Fibroblast of skin of right quadriceps (primary cell): ENCODE results near the gene THSD7A.

ENCODE experiments used
- DNase-seq: peaks from one replicate; pipeline ENCODE4 v3.0.0-alpha.2; 2013

The THSD7A gene, protein sequence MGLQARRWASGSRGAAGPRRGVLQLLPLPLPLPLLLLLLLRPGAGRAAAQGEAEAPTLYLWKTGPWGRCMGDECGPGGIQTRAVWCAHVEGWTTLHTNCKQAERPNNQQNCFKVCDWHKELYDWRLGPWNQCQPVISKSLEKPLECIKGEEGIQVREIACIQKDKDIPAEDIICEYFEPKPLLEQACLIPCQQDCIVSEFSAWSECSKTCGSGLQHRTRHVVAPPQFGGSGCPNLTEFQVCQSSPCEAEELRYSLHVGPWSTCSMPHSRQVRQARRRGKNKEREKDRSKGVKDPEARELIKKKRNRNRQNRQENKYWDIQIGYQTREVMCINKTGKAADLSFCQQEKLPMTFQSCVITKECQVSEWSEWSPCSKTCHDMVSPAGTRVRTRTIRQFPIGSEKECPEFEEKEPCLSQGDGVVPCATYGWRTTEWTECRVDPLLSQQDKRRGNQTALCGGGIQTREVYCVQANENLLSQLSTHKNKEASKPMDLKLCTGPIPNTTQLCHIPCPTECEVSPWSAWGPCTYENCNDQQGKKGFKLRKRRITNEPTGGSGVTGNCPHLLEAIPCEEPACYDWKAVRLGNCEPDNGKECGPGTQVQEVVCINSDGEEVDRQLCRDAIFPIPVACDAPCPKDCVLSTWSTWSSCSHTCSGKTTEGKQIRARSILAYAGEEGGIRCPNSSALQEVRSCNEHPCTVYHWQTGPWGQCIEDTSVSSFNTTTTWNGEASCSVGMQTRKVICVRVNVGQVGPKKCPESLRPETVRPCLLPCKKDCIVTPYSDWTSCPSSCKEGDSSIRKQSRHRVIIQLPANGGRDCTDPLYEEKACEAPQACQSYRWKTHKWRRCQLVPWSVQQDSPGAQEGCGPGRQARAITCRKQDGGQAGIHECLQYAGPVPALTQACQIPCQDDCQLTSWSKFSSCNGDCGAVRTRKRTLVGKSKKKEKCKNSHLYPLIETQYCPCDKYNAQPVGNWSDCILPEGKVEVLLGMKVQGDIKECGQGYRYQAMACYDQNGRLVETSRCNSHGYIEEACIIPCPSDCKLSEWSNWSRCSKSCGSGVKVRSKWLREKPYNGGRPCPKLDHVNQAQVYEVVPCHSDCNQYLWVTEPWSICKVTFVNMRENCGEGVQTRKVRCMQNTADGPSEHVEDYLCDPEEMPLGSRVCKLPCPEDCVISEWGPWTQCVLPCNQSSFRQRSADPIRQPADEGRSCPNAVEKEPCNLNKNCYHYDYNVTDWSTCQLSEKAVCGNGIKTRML (N-terminal part only)

DNA sequence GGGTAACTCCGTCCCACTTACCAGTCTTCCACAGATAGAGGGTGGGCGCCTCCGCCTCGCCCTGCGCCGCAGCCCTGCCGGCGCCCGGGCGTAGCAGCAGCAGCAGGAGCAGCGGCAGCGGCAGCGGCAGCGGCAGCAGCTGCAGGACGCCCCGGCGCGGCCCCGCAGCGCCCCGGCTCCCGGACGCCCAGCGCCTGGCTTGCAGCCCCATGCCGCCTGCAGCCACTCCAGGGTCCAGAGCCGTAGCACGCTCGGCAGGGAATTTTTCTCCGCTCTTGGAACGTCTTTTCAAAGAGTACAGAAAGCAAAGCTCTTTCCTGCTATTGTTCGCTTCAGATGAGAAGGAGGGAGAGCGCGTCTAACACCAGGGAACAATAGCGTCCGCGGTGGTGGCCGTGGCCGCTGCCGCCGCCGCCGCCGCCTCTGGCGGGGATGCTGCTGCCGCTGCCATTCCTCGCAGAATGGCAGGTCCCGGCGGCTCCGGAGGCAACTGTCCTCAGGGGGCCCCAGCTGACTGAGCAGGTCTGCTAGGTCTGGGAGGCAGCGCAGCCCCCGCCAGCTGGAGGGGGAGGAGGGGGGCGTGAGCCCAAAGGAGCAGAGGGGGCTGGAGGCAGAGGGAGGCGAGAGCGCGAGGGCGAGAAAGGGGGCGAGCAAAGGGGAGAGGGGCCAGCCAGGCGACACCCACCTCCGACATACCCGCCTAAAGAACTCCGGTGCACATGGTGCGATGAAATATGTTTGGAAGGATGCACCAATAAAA is at the start of gene THSD7A:
Gene THSD7A, minus strand, starts transcription at position 463 of the 760 bp plus-strand sequence. Its CDS starts 252 bp downstream, at position 211.
- DNase-seq, result peak; percentile 56

DNA sequence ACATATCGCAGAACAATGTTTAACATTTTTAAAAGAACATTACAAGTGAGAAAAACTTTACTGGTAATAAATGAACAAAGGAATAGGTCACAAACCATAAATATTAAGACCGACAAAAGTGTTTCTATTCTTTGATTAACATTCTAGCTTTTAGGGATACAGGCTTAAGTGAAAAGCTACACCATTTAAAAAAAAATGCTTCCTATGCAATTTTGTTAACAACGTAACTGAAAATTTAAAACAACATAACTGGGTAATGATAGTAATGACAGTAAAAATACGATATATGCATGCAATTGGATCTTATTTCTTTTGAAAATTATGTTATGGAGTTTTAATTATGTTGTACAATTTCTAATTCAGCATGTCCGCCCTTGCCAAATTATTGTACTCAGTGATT is 49.7 kb upstream of the THSD7A start:
- no peak for DNase-seq

DNA sequence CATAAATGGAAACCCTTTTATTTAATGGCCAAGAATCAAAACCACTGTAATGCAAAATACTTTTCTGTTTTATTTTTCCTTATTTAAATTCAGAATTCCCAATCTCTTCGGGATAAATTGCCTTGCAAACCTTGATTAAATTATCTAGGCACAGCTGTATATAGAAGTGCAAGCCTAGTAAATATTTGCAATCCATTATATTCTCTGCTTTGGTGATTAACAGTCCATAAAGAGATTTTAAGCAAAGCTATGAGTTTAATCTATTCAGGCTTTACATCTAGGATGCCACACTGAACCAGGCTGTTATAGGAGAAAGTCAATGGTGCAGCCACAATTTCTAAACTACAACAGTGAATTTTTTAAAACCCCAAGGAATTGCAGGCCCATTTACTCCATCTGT is 43.6 kb upstream of the THSD7A start:
- no peak for DNase-seq

DNA sequence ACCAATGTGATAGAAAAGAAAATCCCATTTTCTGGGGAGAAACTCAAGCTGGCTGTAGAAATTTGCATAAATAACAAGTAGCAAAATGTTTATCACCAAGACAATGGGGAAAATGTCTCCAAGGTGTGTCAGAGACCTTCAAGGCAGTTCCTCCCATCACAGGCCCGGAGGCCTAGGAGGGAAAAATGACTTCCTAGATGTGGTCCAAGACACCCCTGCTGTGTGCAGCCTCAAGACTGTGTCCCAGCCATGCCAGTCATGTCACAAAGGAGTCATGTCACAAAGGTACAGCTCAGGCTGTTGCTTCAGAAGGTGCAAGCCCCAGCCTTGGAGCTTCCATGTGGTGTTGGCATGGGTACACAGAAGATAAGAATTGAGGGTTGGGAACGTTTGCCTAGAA is 33.7 kb upstream of the THSD7A start:
- no peak for DNase-seq

DNA sequence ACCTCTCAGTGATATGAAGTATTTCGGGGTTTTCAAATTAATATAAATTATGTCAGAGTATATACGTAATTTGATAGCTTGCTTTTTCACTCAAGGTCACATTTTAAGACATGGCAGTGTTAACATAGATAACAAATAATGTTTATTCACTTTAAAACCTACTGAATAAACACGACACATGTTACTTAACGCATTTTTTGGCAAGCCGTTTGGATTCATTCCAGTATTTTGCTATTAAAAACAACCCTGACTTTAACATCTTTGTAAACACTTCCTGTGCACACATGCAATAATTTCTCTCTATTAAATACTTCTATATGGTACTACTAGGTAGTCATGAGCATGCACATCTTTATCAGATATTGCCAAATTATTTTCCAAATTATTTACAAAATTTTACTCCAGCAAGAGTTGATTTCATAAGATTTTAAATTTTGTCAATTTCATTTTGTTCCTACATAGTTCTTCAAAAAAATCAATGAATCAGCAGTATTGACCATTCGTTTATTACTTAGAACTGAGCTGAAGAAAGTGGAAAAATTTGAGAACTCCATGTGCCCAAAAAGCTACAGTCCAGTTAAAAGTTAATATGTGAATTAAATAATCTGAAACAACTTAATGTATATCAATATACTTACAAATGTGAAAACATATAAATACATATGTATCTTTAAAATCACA is 26.8 kb upstream of the THSD7A start:
- no peak for DNase-seq

DNA sequence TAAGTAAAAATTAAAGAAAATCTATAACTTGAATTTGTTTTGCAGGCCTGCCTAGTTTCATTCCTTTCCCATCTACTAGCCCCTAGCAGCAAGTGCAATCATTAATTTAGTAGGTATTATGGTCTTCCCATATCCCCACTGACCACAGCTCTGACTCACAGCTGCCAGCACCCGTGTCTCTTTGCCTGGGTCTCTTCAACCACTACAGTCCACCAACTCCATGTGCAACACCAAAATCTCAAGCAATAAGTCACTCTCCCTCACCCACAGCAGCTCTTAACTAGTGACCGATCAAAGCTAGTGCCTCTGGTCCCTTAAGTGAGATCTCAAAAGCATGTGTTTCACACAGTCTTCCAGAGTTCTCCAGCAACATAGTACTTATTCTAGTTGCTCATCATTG is 26.0 kb upstream of the THSD7A start:
- DNase-seq, result no peak

DNA sequence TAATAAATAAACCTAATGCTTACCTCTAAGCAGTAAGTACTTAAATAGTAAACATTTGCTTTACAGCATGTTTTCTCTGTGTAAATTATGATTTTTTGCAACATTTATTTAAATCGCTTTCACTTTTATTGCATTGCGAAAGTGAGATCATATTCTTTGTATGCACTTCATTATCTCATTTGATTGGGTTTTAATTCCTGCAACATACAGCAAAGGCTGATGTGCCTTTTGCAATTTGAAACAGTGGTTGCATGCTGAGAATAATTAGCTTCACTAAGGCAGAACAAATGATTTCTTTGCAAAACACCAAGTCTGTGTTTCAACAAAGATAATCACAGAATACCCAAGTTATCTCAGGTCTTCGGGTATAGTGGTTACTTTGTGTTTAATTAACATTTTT is 16.3 kb upstream of the THSD7A start:
- no peak for DNase-seq

DNA sequence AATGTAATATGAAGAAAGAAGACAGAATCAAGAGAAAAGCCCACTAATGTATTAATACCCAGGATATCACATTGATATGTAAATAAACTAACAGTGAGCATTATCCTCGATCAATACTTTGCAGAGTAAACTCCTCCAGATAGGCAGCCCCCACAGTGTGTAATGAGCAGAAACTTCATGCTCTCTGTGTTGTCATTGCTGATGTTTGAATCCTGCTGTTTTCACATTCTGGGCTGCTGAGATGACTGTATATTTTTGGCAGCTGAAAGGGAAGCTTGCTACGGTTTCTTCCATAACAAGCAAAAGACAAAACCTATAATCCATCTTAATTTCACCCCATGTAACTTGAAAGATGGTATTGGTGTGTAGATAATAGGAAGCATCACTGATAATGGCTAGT is 15.3 kb upstream of the THSD7A start:
- DNase-seq, result no peak

DNA sequence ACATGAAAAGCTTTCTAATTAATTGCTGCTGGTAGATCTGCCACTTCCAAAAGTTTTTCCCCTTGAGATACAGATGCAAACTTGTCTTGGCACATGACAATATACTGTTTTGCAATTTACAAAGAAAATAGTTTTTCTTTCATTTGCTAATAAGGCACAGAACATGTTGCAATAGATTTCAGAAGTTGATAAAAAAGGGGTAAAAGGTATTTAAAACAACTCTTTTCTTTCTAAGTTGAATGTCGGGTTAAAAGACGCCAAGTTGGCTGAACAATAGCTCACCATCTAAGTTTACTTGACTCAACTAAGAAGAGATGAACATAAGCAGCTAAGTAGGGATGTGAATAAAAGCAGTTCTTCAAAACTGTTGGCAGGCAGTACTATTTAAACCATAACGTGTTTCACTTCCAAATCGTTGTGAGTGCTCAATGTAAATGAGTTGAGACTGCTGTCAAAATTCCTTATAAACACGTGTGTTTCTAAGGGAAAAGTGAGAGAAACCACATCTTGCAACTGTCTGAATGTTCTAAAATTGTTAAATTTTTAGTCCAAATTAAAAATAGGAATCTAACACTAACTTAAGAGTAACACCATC is 14.5 kb upstream of the THSD7A start:
- no peak for DNase-seq

DNA sequence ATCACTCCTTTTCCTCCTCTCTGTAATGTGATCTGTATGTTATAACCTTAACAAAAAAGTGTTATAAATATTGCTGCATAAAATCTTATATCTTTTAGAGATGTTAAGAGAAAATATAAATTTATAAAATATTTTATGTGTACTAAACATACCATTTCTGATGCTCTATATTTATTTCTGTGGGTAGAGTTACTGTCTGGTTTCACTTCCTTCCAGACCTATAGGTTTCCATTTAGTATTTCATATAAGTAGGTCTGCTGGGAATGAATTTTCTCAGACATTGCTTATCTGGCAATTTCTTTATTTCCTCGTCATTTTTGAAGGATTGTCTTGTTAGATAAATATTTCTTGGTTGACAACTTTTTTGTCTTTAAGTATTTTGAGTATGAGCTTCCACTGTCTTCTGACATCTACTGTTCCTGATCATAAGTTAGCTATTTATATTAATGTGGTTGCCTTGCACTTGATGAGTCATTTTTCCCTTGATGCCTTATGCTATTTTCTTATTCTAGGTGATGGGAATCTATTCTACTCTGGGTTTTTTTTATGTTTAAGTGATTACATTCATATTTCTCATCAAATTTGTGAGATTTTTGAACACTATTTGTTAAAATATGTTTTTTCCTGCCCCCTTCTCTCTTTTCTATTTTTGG is 11.2 kb upstream of the THSD7A start:
- DNase-seq, result peak; percentile 7

DNA sequence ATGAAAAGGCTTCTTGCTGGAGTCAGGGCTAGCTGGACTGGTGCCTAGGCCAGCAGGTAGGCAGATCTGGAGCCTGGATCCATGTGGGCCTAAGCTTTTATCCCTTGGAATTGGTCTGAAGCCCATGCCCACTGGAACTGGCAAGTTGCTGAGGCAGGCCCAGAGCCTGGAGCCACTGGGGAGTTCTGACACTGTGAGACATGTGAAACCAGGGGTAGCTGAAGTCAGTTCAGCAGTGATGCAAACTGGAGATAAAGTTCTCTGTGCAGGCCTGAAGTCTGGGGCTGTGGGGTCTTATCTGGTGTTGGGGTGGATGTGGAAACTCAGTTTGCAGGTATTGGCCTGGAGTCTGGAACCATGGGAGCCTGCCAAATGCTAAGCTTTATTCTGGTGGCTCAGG is 9.7 kb upstream of the THSD7A start:
- DNase-seq, result no peak

DNA sequence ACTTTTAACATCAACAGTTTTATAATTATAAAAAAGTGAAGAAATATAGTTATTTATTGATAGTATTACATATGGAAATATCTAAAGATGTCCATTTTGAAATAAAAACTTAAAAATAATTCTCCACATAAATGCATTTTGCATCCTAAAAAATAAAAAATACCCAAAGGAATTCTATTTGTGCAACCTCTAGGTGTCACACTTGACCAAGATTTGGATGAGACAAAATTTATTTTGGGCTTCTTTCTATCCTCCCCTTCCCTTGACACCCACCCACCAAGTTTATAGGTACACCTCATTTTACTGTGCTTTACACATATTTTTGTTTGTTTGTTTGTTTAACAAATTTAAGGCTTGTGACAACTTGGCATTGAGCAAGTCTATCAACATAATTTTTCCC is 3.3 kb upstream of the THSD7A start:
- DNase-seq, result no peak

DNA sequence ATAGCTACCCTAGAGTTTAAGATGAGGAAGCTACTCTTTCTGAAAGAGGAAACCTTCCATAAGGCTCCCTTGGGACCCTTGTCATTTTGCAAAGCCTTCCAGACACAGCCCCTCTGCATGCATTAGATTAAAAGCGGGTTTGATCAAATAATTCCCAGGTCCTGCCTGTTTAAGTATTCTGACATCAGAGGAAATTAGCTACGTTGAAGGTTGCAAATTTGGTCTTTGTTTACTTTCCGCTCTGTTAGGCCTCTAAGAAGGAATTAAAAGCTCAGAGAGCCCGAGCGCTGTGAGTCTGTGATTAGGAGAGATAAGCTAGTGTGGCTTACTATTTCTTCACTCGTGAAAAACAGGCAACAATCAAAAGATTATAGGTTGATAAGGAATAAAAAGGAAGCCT is 1.4 kb upstream of the THSD7A start:
- no peak for DNase-seq

DNA sequence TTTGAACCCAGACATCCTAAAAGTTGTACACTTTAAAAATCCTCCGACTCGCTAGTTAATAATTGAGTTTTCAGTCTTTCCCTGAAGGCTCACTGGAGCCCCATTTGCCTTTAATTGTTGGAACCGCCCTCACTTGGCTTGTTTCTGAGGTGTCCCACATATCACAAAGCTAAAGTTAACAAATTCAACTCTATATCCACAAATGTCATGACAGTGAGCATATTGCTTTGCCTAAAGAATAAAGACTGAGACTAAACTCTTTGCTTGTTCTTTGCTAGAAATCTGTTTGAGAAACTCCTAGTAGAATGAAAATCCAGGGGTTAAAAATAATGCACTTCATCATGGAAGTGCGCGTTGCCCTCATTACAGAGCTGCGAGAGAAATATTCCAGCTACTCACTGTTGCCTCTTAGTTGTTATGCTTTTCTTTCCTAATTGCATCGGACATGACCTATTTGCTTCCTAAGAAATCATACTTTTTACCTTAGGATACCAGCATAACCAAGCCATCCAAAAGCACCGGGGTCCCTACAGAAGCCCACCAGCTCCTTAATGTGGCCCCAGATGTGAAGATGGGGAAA is 752 bp downstream of the THSD7A start:
- DNase-seq, result no peak

DNA sequence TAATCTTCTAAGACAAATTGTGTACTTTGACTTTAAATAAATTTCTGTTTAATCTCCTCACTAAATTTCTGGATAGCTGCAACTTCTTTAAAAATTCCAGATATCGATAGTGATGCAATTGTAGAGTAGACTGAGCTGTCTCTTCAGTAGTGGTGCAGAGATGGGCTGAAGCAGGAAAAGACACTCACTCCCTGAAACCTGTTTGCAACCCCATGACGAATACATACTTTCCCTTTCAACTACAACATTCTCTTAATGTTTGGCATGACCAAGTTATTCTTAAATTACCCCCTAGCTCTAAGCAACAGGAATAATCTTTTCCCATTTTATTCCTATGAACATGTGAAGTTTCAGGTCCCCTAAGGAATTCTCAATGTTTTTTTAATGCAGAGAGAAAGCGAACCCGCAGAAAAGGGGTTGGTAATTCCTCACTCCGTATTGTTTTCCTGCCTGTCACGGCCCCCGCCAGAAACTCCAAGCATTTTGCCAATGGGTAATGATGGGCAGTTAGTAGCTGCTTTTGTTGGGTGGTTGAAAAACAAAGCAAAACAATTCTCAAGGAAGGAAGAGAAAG is 1.3 kb downstream of the THSD7A start:
- DNase-seq, result peak; percentile 39

DNA sequence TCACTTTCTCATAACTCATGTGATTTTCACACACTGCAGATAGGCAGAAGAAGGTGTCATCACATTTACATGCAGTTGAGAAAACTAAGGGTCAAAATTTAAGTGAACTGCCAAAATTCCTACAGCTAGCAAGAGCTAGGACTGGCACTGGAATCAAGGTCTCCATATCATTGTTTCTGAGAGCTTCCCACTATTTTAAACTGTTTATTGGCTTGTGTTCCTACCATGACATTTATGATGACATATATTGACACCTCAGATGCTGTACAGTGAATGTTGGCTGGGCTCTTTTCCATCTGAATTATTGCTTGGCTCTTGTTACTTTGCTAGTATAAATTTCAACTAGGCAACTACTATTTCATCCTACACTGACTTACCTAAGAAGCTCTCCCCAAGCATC is 2.0 kb downstream of the THSD7A start:
- no peak for DNase-seq

DNA sequence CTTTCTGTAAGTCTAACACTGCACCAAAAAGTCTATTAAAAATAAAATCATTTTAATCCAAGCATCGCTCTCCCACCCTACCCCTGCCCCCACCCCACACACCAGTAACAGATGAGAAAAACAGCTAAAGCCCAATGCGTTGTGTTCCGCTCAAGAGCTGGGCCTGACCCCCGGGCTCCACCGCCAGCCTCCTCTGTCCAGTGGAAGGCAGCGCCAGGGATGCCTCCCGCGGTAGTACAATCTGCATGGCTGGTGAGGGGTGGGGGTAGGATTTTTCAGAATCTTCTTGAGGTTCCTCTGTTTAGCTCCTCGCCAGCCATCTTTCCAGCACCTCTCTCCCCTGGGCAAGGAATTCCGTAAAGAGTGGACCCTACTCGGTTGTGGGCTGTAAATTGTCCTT is 12.1 kb downstream of the THSD7A start:
- DNase-seq, result no peak

DNA sequence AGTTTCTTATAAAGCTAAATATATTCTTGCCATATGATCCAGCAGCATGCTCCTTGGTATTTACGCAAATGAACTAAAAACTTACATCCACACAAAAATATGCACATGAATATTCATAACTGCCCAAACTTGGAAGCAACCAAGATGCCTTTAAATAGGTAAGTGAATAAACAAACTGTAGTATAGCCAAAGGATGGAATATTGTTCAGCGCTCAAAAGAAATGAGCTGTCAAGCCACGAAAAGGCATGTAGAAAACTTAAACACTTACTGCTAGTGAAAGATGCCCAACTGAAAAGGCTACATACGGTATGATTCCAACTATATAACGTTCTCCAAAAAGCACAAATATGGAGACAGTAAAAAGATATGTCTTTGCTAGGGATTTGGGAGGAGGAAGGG is 12.7 kb downstream of the THSD7A start:
- DNase-seq, result no peak

DNA sequence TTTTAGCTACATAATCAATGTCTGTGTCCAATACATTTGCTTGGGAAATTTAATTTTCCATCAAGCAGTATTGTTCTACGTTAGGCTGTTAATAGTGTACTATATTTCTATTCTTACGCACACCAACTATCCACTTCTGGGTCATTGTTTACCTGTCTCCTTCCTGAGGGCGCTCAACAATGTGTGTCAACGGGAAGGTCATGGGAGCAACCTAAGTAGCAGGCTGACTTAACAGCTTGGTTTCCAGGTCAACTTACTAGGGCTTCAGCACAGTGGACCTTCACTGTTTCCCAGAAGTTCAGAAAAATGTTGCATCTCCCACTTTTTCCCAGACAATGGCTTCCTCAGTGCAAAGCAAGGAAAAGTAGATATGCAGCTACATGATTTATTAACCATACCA is 13.7 kb downstream of the THSD7A start:
- no peak for DNase-seq

DNA sequence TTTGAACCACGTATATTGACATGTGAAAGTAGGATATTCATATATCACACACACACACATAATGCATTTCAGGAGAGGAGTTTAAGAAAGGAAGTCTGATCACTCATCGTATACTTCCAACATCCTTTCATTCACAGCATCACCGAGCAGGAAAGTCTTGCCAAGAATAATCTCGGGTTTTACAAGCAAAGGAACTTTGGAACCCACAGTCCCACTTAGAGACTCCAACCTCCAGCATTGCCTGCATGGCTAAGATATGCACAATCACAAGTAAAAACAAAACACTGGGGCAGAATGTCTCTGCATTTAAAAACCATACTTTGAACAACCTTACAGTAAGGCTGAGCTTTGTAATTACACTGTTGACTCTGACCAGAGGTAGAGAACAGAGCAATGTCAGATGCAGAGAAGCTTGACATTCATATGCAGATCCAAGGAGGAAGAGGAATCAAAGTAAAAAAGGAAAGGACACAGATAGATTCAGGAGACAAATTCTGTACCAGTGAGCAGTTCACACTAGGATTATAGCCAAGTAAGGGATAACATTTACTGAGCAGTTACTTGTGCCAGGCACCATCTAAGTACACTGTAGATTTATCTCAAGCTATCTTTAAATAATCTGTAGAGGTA is 14.8 kb downstream of the THSD7A start:
- DNase-seq, result no peak
